SK-N-SH (cell line): ENCODE measurements around the gene TMEM184B. TPM values are rescaled to one million over a fixed set of nuclear protein-coding genes. Genes with fewer than 3 reads are reported as not detected.

ENCODE experiments used
- CTCF ChIA-PET: fragments of 300-600, 350-600 bp; formaldehyde crosslinking; extraction: SDS; loops from one replicate; lab custom pipeline; 2021; lab: Yijun Ruan, JAX
- POLR2A ChIA-PET: fragments of 350-600 bp; sonication (Branson Sonifier 250); formaldehyde crosslinking; extraction: SDS; loops from one replicate; lab custom pipeline; 2020; ENCODE audit warnings: antibody characterized with exemption, inconsistent platforms; lab: Yijun Ruan, JAX
- DNase-seq: peaks from one replicate; pipeline ENCODE4 v3.0.0; 2012
- H2AFZ ChIP-seq: fragments of 200-600 bp; sonication (generic); 2 replicates; pipeline ENCODE4 v1.8.1; 2016; ENCODE audit warnings: antibody characterized with exemption, mild to moderate bottlenecking, low read depth
- H3F3A ChIP-seq: fragments of 200-600 bp; sonication (generic); replicated peaks from 2 replicates; pipeline ENCODE3; 2016; ENCODE audit warnings: antibody characterized with exemption, mild to moderate bottlenecking; ENCODE audit not compliant: insufficient read depth
- H3K27ac ChIP-seq, 2 experiments: fragments of 200-500 bp in 1 of 2; fragments of 200-600 bp in 1 of 2; sonication (Bioruptor generic) in 1 of 2; sonication (generic), shearing (Covaris generic) in 1 of 2; 2 replicates each; pipeline versions ENCODE4 v1.5.1 to v1.6.1; 2014 to 2016; ENCODE audit warnings: low read depth in 2 of 2, inconsistent platforms in 1 of 2, low read length in 1 of 2, mild to moderate bottlenecking in 1 of 2, mixed read lengths in 1 of 2
- H3K27me3 ChIP-seq: fragments of 200-600 bp; sonication (generic), shearing (Covaris generic); 2 replicates; pipeline ENCODE4 v1.6.1; 2016; ENCODE audit warnings: mixed run types; ENCODE audit not compliant: insufficient read depth
- H3K36me3 ChIP-seq, 2 experiments: fragments of 200-500 bp in 1 of 2; fragments of 200-600 bp in 1 of 2; sonication (Bioruptor generic) in 1 of 2; sonication (generic) in 1 of 2; replicated peaks in 1 of 2; 2 replicates each; pipeline versions ENCODE3 to v1.5.1; 2014 to 2016; ENCODE audit warnings: low read length in 1 of 2, mild to moderate bottlenecking in 1 of 2; ENCODE audit not compliant: insufficient read depth in 2 of 2, control insufficient read depth in 1 of 2
- H3K4me1 ChIP-seq, 2 experiments: fragments of 200-500 bp in 1 of 2; fragments of 200-600 bp in 1 of 2; sonication (Bioruptor generic) in 1 of 2; sonication (generic), shearing (Covaris generic) in 1 of 2; 2 replicates each; pipeline versions ENCODE4 v1.5.1 to v1.6.1; 2014 to 2016; ENCODE audit warnings: low read depth in 1 of 2, low read length in 1 of 2, mixed run types in 1 of 2; ENCODE audit not compliant: insufficient read depth in 2 of 2, control insufficient read depth in 1 of 2
- H3K4me2 ChIP-seq: fragments of 200-600 bp; sonication (generic), shearing (Covaris generic); 2 replicates; pipeline ENCODE4 v1.6.1; 2017; ENCODE audit warnings: mixed run types
- H3K4me3 ChIP-seq, 2 experiments: fragments of 200-500 bp in 1 of 2; fragments of 200-600 bp in 1 of 2; sonication (Bioruptor generic) in 1 of 2; sonication (generic), shearing (Covaris generic) in 1 of 2; 2 replicates each; pipeline versions ENCODE4 v1.5.1 to v1.8.1; 2014 to 2016; ENCODE audit warnings: low read depth in 2 of 2, inconsistent platforms in 1 of 2, low read length in 1 of 2, mild to moderate bottlenecking in 1 of 2, mixed read lengths in 1 of 2, moderate library complexity in 1 of 2
- H3K79me2 ChIP-seq: fragments of 200-600 bp; sonication (generic); 2 replicates; pipeline ENCODE4 v1.8.1; 2017; ENCODE audit warnings: mild to moderate bottlenecking; ENCODE audit not compliant: insufficient read depth
- H3K9ac ChIP-seq: fragments of 200-600 bp; sonication (generic); 2 replicates; pipeline ENCODE4 v1.6.1; 2017; ENCODE audit warnings: mixed run types
- H3K9me2 ChIP-seq: fragments of 200-600 bp; sonication (generic); 2 replicates; pipeline ENCODE4 v1.6.1; 2017; ENCODE audit warnings: mixed run types
- H3K9me3 ChIP-seq: fragments of 200-600 bp; sonication (generic); 2 replicates; pipeline ENCODE4 v1.6.1; 2017; ENCODE audit warnings: mixed run types, mild to moderate bottlenecking, moderate library complexity
- H4K20me1 ChIP-seq: fragments of 200-600 bp; sonication (generic); 2 replicates; pipeline ENCODE4 v1.6.1; 2017; ENCODE audit warnings: mild to moderate bottlenecking, mixed run types; ENCODE audit not compliant: insufficient read depth
- EP300 ChIP-seq, 2 experiments: IDR thresholded peaks; 2 replicates each; pipeline versions ENCODE4 v1.4.0 to v1.6.1; 2012; ENCODE audit warnings: borderline replicate concordance in 1 of 2, low read depth in 1 of 2, low read length in 1 of 2
- FOXM1 ChIP-seq: IDR thresholded peaks from 2 replicates; pipeline ENCODE4 v1.4.0; 2012; ENCODE audit warnings: low read depth, mild to moderate bottlenecking
- GABPA ChIP-seq: IDR thresholded peaks from 2 replicates; pipeline ENCODE4 v1.4.0; 2012; ENCODE audit warnings: low read depth, mild to moderate bottlenecking
- GATA2 ChIP-seq: sonication (generic); formaldehyde crosslinking; IDR thresholded peaks from 2 replicates; pipeline ENCODE4 v1.5.0; 2020; ENCODE audit warnings: mild to moderate bottlenecking, missing genetic modification reagents
- JUND ChIP-seq: IDR thresholded peaks from 2 replicates; pipeline ENCODE4 v1.4.0; 2012
- MXI1 ChIP-seq: IDR thresholded peaks from 2 replicates; pipeline ENCODE4 v1.6.1; 2012; ENCODE audit warnings: mild to moderate bottlenecking, low read depth, low read length, improper control_type of control experiment
- NFIC ChIP-seq: IDR thresholded peaks from 2 replicates; pipeline ENCODE4 v1.4.0; 2012; ENCODE audit warnings: borderline replicate concordance
- POLR2AphosphoS5 ChIP-seq: IDR thresholded peaks from 2 replicates; pipeline ENCODE4 v1.6.1; 2012; ENCODE audit warnings: low read depth, low read length
- RXRA ChIP-seq: IDR thresholded peaks from 2 replicates; pipeline ENCODE4 v1.4.0; 2012; ENCODE audit warnings: low read depth, mild to moderate bottlenecking, borderline replicate concordance
- SMC3 ChIP-seq: IDR thresholded peaks from 2 replicates; pipeline ENCODE4 v1.6.1; 2012; ENCODE audit warnings: low read depth, low read length, improper control_type of control experiment
- TAF1 ChIP-seq: IDR thresholded peaks from 2 replicates; pipeline ENCODE4 v1.6.1; 2012; ENCODE audit warnings: low read depth, mild to moderate bottlenecking, low read length, moderate library complexity, borderline replicate concordance
- TEAD4 ChIP-seq: IDR thresholded peaks from 2 replicates; pipeline ENCODE4 v1.4.0; 2012; ENCODE audit warnings: mild to moderate bottlenecking, borderline replicate concordance; ENCODE audit not compliant: insufficient read depth
- WGBS: methylation state at CpG from one replicate; pipeline ENCODE4 v1.1.6; 2017; ENCODE audit warnings: low lambda C conversion rate; 5-methylcytosine and 5-hydroxymethylcytosine counted together
- polyA plus RNA-seq, 3 experiments: library from polyadenylated mRNA; depleted of rRNA; stranded (reverse); fragments of >200 nt; gene quantifications; 2 replicates each; pipeline ENCODE4 v1.2.3, GENCODE V29; 2012
- TF ChIP-seq, protein P1 (sequence below): fragments of 200-600 bp; sonication (generic); IDR thresholded peaks from 2 replicates; pipeline ENCODE4 v1.6.1; 2017; ENCODE audit warnings: antibody characterized with exemption, mild to moderate bottlenecking, moderate library complexity
- TF ChIP-seq, protein P2 (sequence below): IDR thresholded peaks from 2 replicates; pipeline ENCODE4 v1.4.0; 2012; ENCODE audit warnings: low read depth, borderline replicate concordance
- TF ChIP-seq, protein P3 (sequence below): IDR thresholded peaks from 2 replicates; pipeline ENCODE4; 2012
- TF ChIP-seq, protein P4 (sequence below): fragments of 150-350 bp; IDR thresholded peaks from 2 replicates; pipeline ENCODE4 v1.6.1; 2016; ENCODE audit warnings: mild to moderate bottlenecking, low read depth, low read length
- TF ChIP-seq, protein P5 (sequence below): IDR thresholded peaks from 2 replicates; pipeline ENCODE4 v1.4.0; 2012; ENCODE audit warnings: low read depth, borderline replicate concordance

The TMEM184B gene
- polyA plus RNA-seq, 1 of the 3 experiments (the other 2 are of a cell fraction), result 25.3 TPM

DNA sequence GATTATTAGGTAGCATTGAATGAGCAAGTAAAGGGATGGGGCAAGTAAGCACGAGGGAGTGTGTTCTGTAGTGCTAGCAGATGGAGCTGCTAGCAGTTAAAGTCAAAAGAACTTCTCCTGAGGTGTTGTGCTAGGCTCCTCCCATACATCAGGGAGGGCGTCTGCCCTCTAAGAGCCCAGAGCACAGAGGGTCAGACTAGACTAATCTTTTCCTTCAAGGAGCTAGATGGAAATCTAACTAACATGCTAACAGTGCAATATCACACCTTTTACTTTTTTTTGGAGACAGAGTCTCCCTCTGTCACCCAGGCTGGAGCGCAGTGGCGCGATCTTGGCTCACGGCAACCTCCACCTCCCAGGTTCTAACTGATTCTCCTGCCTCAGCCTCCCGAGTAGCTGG, 88.0 kb downstream of the TMEM184B start:
- Histone ChIP-seq H3K79me2 (no peaks in the 10 kb centered on the region), H3K4me2 (no peak overlapping the region), H3K9me3 (no peaks in the 10 kb centered on the region), H3K36me3 (no peaks in the 10 kb centered on the region), H3K9me2 (no peaks in the 10 kb centered on the region), H4K20me1 (no peaks in the 10 kb centered on the region), H3K9ac (no peak overlapping the region), H3K27me3 (no peaks in the 10 kb centered on the region), H2AFZ (no peak overlapping the region), H3K4me1 (peaks cover 0 to 5% of the 10 kb centered on the region in 2 experiments; a peak in 2 of 4 replicates), H3F3A (no peaks in the 10 kb centered on the region), H3K27ac (no peak overlapping the region), H3K4me3 (no peak overlapping the region)
- WGBS, result 82% methylated on average over 6 of the region's 7 CpGs
- TF ChIP-seq GATA2 (CRISPR knock-in tag), result no peak
- no peak for TF ChIP-seq RXRA
- TF ChIP-seq, protein P1, sequence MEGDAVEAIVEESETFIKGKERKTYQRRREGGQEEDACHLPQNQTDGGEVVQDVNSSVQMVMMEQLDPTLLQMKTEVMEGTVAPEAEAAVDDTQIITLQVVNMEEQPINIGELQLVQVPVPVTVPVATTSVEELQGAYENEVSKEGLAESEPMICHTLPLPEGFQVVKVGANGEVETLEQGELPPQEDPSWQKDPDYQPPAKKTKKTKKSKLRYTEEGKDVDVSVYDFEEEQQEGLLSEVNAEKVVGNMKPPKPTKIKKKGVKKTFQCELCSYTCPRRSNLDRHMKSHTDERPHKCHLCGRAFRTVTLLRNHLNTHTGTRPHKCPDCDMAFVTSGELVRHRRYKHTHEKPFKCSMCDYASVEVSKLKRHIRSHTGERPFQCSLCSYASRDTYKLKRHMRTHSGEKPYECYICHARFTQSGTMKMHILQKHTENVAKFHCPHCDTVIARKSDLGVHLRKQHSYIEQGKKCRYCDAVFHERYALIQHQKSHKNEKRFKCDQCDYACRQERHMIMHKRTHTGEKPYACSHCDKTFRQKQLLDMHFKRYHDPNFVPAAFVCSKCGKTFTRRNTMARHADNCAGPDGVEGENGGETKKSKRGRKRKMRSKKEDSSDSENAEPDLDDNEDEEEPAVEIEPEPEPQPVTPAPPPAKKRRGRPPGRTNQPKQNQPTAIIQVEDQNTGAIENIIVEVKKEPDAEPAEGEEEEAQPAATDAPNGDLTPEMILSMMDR, result no peak
- TF ChIP-seq POLR2AphosphoS5, result no peak
- TF ChIP-seq TEAD4, result no peak
- TF ChIP-seq, protein P2, sequence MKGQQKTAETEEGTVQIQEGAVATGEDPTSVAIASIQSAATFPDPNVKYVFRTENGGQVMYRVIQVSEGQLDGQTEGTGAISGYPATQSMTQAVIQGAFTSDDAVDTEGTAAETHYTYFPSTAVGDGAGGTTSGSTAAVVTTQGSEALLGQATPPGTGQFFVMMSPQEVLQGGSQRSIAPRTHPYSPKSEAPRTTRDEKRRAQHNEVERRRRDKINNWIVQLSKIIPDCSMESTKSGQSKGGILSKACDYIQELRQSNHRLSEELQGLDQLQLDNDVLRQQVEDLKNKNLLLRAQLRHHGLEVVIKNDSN, result no peak
- TF ChIP-seq, protein P3, sequence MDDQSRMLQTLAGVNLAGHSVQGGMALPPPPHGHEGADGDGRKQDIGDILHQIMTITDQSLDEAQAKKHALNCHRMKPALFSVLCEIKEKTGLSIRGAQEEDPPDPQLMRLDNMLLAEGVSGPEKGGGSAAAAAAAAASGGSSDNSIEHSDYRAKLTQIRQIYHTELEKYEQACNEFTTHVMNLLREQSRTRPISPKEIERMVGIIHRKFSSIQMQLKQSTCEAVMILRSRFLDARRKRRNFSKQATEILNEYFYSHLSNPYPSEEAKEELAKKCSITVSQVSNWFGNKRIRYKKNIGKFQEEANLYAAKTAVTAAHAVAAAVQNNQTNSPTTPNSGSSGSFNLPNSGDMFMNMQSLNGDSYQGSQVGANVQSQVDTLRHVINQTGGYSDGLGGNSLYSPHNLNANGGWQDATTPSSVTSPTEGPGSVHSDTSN, result no peak
- no peak for DNase-seq
- CTCF ChIA-PET, result no interaction called here
- POLR2A ChIA-PET, result no interaction called here

DNA sequence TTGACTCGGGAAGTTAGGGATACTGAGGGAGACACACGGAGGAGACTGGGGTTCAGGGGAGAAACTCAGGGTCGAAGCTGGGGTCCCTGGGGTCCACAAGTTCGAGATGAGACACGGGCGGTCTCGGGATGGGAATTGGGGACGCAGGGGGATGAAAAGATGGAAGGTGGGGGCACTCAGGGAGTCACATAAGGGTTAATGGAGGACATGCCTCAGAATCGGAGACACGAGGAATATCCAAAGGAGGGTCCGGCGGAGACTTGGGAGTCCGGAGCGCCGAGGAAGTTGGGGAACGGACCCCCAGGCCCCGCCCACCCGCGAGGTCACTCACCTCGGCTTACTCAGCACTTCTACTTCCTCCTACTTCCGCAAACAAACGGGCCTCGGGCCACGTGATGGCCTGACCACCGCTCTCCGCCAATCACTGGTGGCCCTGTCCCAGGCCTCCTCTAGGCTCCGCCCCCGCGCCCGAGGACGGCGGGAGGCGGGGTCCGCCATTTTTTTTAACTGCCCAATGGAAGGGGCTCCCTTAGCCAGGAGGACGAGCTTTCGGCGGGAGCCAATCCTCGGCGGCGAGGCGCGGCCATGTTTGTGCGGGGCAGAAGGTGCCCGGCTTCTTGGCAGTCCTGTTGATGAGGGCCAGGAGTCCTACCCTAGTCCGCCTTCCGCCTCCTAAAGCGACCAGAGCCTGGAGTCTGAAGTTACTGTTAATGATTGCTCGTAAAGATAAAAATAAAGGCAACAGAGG, 91.2 kb downstream of the TMEM184B start, which contains the start of gene PLA2G6:
Gene PLA2G6, minus strand, starts transcription at position 378 of the 748 bp plus-strand sequence. CDS start 12,404 bp downstream, outside the sequence.
- 1% methylated on average over 23 of the region's 48 CpGs for WGBS
- no peaks in the 10 kb centered on the region for H3K79me2 ChIP-seq
- peak within 1 kb of the TSS; percentile 77 for H3K9ac ChIP-seq
- H3K4me2 ChIP-seq, result peak within 1 kb of the TSS; percentile 83
- H3K36me3 ChIP-seq, result no peaks in the 10 kb centered on the region
- no peaks in the 10 kb centered on the region for H3K9me2 ChIP-seq
- peak; percentile 91 for DNase-seq
- H3K27ac ChIP-seq, result peak within 1 kb of the TSS; percentile 57 to 81
- peaks cover 0 to 5% of the 10 kb centered on the region in 2 experiments; a peak in 2 of 4 replicates for H3K4me1 ChIP-seq
- ChIA-PET POLR2A (interaction anchor here (1.0 kb wide), 1 partner anchor 18 kb away, joined by 5 read pairs; no protein-coding TSS in a partner anchor), CTCF (interaction anchor here (0.7 to 1.3 kb wide), 2 partner anchors 10 to 130 kb away, joined by 3 read pairs; no protein-coding TSS in a partner anchor)
- peak within 1 kb of the TSS; percentile 68 for H2AFZ ChIP-seq
- no peaks in the 10 kb centered on the region for H3K9me3 ChIP-seq
- H3K27me3 ChIP-seq, result no peaks in the 10 kb centered on the region
- H3F3A ChIP-seq, result no peaks in the 10 kb centered on the region
- no peaks in the 10 kb centered on the region for H4K20me1 ChIP-seq
- H3K4me3 ChIP-seq, result peak within 1 kb of the TSS; percentile 63 to 64
- TF ChIP-seq MXI1, result no peak
- TF ChIP-seq, protein P4, sequence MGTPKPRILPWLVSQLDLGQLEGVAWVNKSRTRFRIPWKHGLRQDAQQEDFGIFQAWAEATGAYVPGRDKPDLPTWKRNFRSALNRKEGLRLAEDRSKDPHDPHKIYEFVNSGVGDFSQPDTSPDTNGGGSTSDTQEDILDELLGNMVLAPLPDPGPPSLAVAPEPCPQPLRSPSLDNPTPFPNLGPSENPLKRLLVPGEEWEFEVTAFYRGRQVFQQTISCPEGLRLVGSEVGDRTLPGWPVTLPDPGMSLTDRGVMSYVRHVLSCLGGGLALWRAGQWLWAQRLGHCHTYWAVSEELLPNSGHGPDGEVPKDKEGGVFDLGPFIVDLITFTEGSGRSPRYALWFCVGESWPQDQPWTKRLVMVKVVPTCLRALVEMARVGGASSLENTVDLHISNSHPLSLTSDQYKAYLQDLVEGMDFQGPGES, result no peak
- TF ChIP-seq TAF1, result no peak
- TF ChIP-seq FOXM1, result no peak
- no peak for TF ChIP-seq SMC3
- no peak for TF ChIP-seq GABPA
- TF ChIP-seq EP300 (IDR thresholded peaks at IDR 0.05; ENCODE audit: borderline replicate concordance in 1 of 2, low read depth in 1 of 2, low read length in 1 of 2), result no peak
- TF ChIP-seq, protein P1, result no peak
- no peak for TF ChIP-seq TEAD4
- no peak for TF ChIP-seq JUND
- TF ChIP-seq NFIC, result no peak
- TF ChIP-seq, protein P5, sequence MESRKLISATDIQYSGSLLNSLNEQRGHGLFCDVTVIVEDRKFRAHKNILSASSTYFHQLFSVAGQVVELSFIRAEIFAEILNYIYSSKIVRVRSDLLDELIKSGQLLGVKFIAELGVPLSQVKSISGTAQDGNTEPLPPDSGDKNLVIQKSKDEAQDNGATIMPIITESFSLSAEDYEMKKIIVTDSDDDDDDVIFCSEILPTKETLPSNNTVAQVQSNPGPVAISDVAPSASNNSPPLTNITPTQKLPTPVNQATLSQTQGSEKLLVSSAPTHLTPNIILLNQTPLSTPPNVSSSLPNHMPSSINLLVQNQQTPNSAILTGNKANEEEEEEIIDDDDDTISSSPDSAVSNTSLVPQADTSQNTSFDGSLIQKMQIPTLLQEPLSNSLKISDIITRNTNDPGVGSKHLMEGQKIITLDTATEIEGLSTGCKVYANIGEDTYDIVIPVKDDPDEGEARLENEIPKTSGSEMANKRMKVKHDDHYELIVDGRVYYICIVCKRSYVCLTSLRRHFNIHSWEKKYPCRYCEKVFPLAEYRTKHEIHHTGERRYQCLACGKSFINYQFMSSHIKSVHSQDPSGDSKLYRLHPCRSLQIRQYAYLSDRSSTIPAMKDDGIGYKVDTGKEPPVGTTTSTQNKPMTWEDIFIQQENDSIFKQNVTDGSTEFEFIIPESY, result no peak
